K562 (cell line): ENCODE measurements around the gene CUTA. TPM values are rescaled to one million over a fixed set of nuclear protein-coding genes. Genes with fewer than 3 reads are reported as not detected.

Source experiments
- BHLHE40 ChIP-seq: IDR thresholded peaks from 2 replicates; pipeline ENCODE4 v1.6.1; 2011; ENCODE audit warnings: low read length, improper control_type of control experiment
- BRF2 ChIP-seq: IDR thresholded peaks from 3 replicates; pipeline ENCODE4 v1.6.1; 2011; ENCODE audit warnings: borderline replicate concordance, mild to moderate bottlenecking; ENCODE audit not compliant: insufficient read length, insufficient read depth
- CAMTA2 ChIP-seq: fragments of 250-450 bp; sonication (Bioruptor Pico); conservative IDR thresholded peaks from 2 replicates; pipeline ENCODE4 v1.5.1; 2022
- CBFA2T3 ChIP-seq: fragments of 450-650 bp; IDR thresholded peaks from 2 replicates; pipeline ENCODE4 v1.6.1; 2017
- COPS2 ChIP-seq: fragments of 450-650 bp; conservative IDR thresholded peaks from 2 replicates; pipeline ENCODE4 v1.6.1; 2016; ENCODE audit warnings: mild to moderate bottlenecking, moderate library complexity
- CREB3L1 ChIP-seq: fragments of 450-650 bp; IDR thresholded peaks from 2 replicates; pipeline ENCODE4 v1.6.1; 2014; ENCODE audit warnings: low read depth, mild to moderate bottlenecking, moderate library complexity, borderline replicate concordance
- DEAF1 ChIP-seq: fragments of 450-650 bp; formaldehyde crosslinking; IDR thresholded peaks from 2 replicates; pipeline ENCODE4 v1.4.0; 2020; ENCODE audit warnings: mild to moderate bottlenecking, moderate library complexity
- HCFC1 ChIP-seq: IDR thresholded peaks from 2 replicates; pipeline ENCODE4 v1.6.1; 2012; ENCODE audit warnings: low read depth, low read length, improper control_type of control experiment
- KLF10 ChIP-seq: fragments of 250-450 bp; sonication (Bioruptor Pico); IDR thresholded peaks from 2 replicates; pipeline ENCODE4 v1.6.1; 2021; ENCODE audit warnings: matching md5 sums
- MBD1 ChIP-seq: fragments of 250-450 bp; sonication (Bioruptor Pico); IDR thresholded peaks from 2 replicates; pipeline ENCODE4 v1.8.0; 2022; ENCODE audit warnings: inconsistent platforms
- PHF21A ChIP-seq: fragments of 450-650 bp; IDR thresholded peaks from 2 replicates; pipeline ENCODE4 v1.6.1; 2017; ENCODE audit warnings: low read depth, borderline replicate concordance
- PTRF ChIP-seq: fragments of 450-650 bp; IDR thresholded peaks from 2 replicates; pipeline ENCODE4 v1.6.1; 2016; ENCODE audit warnings: mild to moderate bottlenecking, missing genetic modification characterization, missing compliant biosample characterization
- RBBP5 ChIP-seq: fragments of 200-600 bp; sonication (generic); IDR thresholded peaks from 2 replicates; pipeline ENCODE4 v1.6.1; 2012; ENCODE audit warnings: borderline replicate concordance, mild to moderate bottlenecking, low read length, control low read depth, inconsistent platforms; ENCODE audit not compliant: insufficient read depth, poor library complexity, severe bottlenecking
- RBM14 ChIP-seq: fragments of 200-400 bp; formaldehyde crosslinking; IDR thresholded peaks from 2 replicates; pipeline ENCODE4 v1.6.1; 2018; ENCODE audit warnings: low read depth, mild to moderate bottlenecking, low read length, moderate library complexity, borderline replicate concordance; ENCODE audit not compliant: insufficient read depth
- SMAD2 ChIP-seq: fragments of 150-350 bp; IDR thresholded peaks from 2 replicates; pipeline ENCODE4 v1.6.1; 2014; ENCODE audit warnings: low read depth, mild to moderate bottlenecking, low read length
- SNAPC5 ChIP-seq: fragments of 250-450 bp; sonication (Bioruptor Pico); IDR thresholded peaks from 2 replicates; pipeline ENCODE4 v1.8.0; 2021; ENCODE audit warnings: moderate library complexity, mild to moderate bottlenecking, inconsistent platforms
- SNIP1 ChIP-seq: fragments of 450-650 bp; IDR thresholded peaks from 2 replicates; pipeline ENCODE4 v1.7.1; 2017; ENCODE audit warnings: low read depth, mild to moderate bottlenecking
- XRCC5 ChIP-seq: fragments of 200-400 bp; formaldehyde crosslinking; IDR thresholded peaks from 2 replicates; pipeline ENCODE4 v1.6.1; 2017; ENCODE audit warnings: low read depth, mild to moderate bottlenecking, low read length
- ZNF197 ChIP-seq: fragments of 200-800 bp; sonication (Bioruptor generic); IDR thresholded peaks from 2 replicates; pipeline ENCODE4 v1.6.1; 2016; ENCODE audit warnings: low read depth, missing genetic modification characterization, missing compliant biosample characterization
- ZNF41 ChIP-seq: fragments of 250-450 bp; sonication (Bioruptor Pico); conservative IDR thresholded peaks from 2 replicates; pipeline ENCODE4 v1.4.0; 2020; ENCODE audit warnings: mild to moderate bottlenecking
- polyA plus RNA-seq, 8 experiments: library from polyadenylated mRNA; depleted of rRNA in 4 of 8; stranded (reverse) in 5 of 8; unstranded in 3 of 8; fragments of >200 nt; fragmentation: Nextera tagmentation in 2 of 8; fragmentation: Illumina TruSeq in 1 of 8; extraction: Ambion mirVana in 2 of 8; extraction: Trizol in 1 of 8; gene quantifications; 2 replicates each; pipeline versions ENCODE4 v1.2.1 to v1.2.3, GENCODE V29; 2011 to 2014; ENCODE audit warnings: inconsistent platforms in 1 of 8, missing spikeins in 1 of 8
- total RNA-seq, 7 experiments: library from RNA; depleted of rRNA in 6 of 7; stranded (reverse); fragments of >200 nt in 6 of 7; fragmentation: Illumina TruSeq in 2 of 7; extraction: Trizol in 2 of 7; gene quantifications; 2 replicates each; pipeline versions ENCODE4 v1.2.1 to v1.2.3, GENCODE V29; 2011 to 2021; ENCODE audit warnings: low replicate concordance in 1 of 7

CUTA gene
- total and polyA plus RNA-seq, 9 of the 15 experiments (the other 6 are each of a cell fraction or from before 2014, with no cell fraction given), result 166 to 682 (median 310) TPM

- TF ChIP-seq XRCC5, result no peak
- no peak for TF ChIP-seq MBD1 (CRISPR knock-in tag)
- no peak for TF ChIP-seq ZNF197 (CRISPR knock-in tag)
- no peak for TF ChIP-seq ZNF41 (CRISPR knock-in tag)
- no peak for TF ChIP-seq BHLHE40
- no peak for TF ChIP-seq COPS2
- no peak for TF ChIP-seq PTRF
- peak; percentile 74 for TF ChIP-seq HCFC1
- TF ChIP-seq KLF10 (CRISPR knock-in tag), result no peak
- peak; percentile 72 for TF ChIP-seq CBFA2T3
- no peak for TF ChIP-seq SNAPC5
- no peak for TF ChIP-seq SMAD2
- no peak for TF ChIP-seq CAMTA2
- TF ChIP-seq RBBP5, result no peak
- TF ChIP-seq SNIP1, result no peak
- TF ChIP-seq PHF21A, result peak; percentile 90
- no peak for TF ChIP-seq CREB3L1
- no peak for TF ChIP-seq DEAF1 (CRISPR knock-in tag)
- no peak for TF ChIP-seq RBM14
- no peak for TF ChIP-seq BRF2
Observed at GRCh38 chr6:33420491-33421343, 2.8 kb upstream of the CUTA start (continued).
